ENCODE data around the gene TCTA. TPM values are rescaled to one million over a fixed set of nuclear protein-coding genes. Genes with fewer than 3 reads are reported as not detected.

TCTA gene
- total and polyA plus RNA-seq, 2 donors (not counting 3 experiments of a cell fraction or from before 2014, with no cell fraction given), result 21.9 to 32.3 TPM

DNA sequence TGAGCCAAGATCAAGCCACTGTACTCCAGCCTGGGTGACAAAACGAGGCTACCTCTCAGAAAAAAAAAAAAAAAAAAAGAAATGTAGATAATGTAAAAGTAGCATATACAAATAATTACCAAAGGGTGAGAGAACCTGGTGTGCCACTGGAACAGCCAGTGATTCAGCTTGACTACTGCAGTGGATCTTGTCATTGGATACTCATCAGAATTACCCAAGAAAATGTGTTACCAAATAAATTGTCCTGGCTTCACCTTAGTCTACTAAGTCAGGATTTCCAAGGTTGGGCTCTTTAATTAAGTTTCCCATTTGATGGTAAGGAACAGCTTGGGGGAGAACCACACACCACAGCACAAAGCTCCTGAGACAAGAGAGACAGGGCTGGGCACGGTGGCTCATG, 15.4 kb downstream of the TCTA start:
- intact Hi-C loops (cut with micrococcal nuclease) (loop anchor here (5.0 kb wide), 1 partner anchor 335 kb away; the partner anchor contains the start of gene QRICH1), dilution Hi-C loops (cut with MboI; ENCODE audit: extremely low pct_ligation_motif_present, low sequenced_read_pairs) (no loop called here)
- H3K79me2 ChIP-seq (ENCODE audit: control insufficient read depth, insufficient read depth, low read length), result no peaks in the 10 kb centered on the region
- no peaks in the 10 kb centered on the region for H3K9me1 ChIP-seq (replicated peaks; ENCODE audit: control insufficient read depth, extremely low read depth, insufficient read depth, low read length)
- no peak overlapping the region for H2AFZ ChIP-seq (ENCODE audit: low read depth, low read length)
- peaks cover 0 to 14% of the 10 kb centered on the region in 2 experiments for H3K36me3 ChIP-seq (ENCODE audit: control insufficient read depth in 2 of 2, extremely low read depth in 1 of 2, insufficient read depth in 2 of 2, low read length in 2 of 2)
- H3K27me3 ChIP-seq (ENCODE audit: control insufficient read depth in 2 of 2, insufficient read depth in 2 of 2, low read length in 2 of 2), result no peaks in the 10 kb centered on the region
- peaks cover 3% of the 10 kb centered on the region for H3K4me1 ChIP-seq (ENCODE audit: control insufficient read depth, extremely low read depth, insufficient read depth, low read length)
- H3K9ac ChIP-seq (replicated peaks; ENCODE audit: extremely low read depth, insufficient read depth, low read length), result no peak overlapping the region
- no TSS peak for BruUV-seq (replicated peaks)
- FAIRE-seq (no peak), DNase-seq (ENCODE audit: low read depth, low spot score) (no peak)
- no peak overlapping the region for H3K27ac ChIP-seq (ENCODE audit: insufficient read depth, low read depth, low read length)
- CTCF ChIA-PET, result no interaction called here
- no peak for TF ChIP-seq POLR2A (IDR thresholded peaks at IDR 0.05; ENCODE audit: low read depth, low read length)
- TF ChIP-seq GATA2 (IDR thresholded peaks at IDR 0.05; ENCODE audit: insufficient read depth, insufficient read length, low read depth, low read length), result no peak
- TF ChIP-seq, protein P1, sequence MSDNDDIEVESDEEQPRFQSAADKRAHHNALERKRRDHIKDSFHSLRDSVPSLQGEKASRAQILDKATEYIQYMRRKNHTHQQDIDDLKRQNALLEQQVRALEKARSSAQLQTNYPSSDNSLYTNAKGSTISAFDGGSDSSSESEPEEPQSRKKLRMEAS (IDR thresholded peaks at IDR 0.05; ENCODE audit: insufficient read depth, insufficient read length), result no peak
- TF ChIP-seq, protein P2, sequence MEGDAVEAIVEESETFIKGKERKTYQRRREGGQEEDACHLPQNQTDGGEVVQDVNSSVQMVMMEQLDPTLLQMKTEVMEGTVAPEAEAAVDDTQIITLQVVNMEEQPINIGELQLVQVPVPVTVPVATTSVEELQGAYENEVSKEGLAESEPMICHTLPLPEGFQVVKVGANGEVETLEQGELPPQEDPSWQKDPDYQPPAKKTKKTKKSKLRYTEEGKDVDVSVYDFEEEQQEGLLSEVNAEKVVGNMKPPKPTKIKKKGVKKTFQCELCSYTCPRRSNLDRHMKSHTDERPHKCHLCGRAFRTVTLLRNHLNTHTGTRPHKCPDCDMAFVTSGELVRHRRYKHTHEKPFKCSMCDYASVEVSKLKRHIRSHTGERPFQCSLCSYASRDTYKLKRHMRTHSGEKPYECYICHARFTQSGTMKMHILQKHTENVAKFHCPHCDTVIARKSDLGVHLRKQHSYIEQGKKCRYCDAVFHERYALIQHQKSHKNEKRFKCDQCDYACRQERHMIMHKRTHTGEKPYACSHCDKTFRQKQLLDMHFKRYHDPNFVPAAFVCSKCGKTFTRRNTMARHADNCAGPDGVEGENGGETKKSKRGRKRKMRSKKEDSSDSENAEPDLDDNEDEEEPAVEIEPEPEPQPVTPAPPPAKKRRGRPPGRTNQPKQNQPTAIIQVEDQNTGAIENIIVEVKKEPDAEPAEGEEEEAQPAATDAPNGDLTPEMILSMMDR (IDR thresholded peaks at IDR 0.05; ENCODE audit: extremely low read depth in 1 of 2, insufficient read depth in 1 of 2, low read depth in 1 of 2, low read length in 2 of 2), result no peak
- no peak for TF ChIP-seq JUN (IDR thresholded peaks at IDR 0.05; ENCODE audit: borderline replicate concordance, insufficient read depth, insufficient read length, low read depth)
- TF ChIP-seq MYC (IDR thresholded peaks at IDR 0.05; ENCODE audit: low read depth, low read length), result no peak
- TF ChIP-seq POLR2AphosphoS5 (IDR thresholded peaks at IDR 0.05; ENCODE audit: insufficient read depth, low read depth, low read length), result no peak
- no peak for TF ChIP-seq EZH2 (IDR thresholded peaks at IDR 0.05; ENCODE audit: borderline replicate concordance, low read depth, low read length, severe bottlenecking)
- TF ChIP-seq FOS (IDR thresholded peaks at IDR 0.05; ENCODE audit: borderline replicate concordance, insufficient read depth, low read length), result no peak
- H3K4me3 ChIP-seq (replicated peaks in 1 of 3; ENCODE audit: insufficient read depth in 1 of 3, low read depth in 1 of 3, low read length in 3 of 3), result no peak overlapping the region
- H3K9me3 ChIP-seq (replicated peaks; ENCODE audit: control insufficient read depth, insufficient read depth, low read length), result no peaks in the 10 kb centered on the region
- H3K4me2 ChIP-seq (ENCODE audit: insufficient read depth, low read length), result no peak overlapping the region
- no peaks in the 10 kb centered on the region for H4K20me1 ChIP-seq (replicated peaks; ENCODE audit: control insufficient read depth, extremely low read depth, insufficient read depth, low read length)
- POLR2A ChIA-PET, result interaction anchor here (0.7 kb wide), 1 partner anchor 70 kb away, joined by 4 read pairs; no protein-coding TSS in a partner anchor

Data from endothelial cell of umbilical vein (primary cell).